Measurements from ENCODE around the gene RET. TPM values are rescaled to one million over a fixed set of nuclear protein-coding genes. Genes with fewer than 3 reads are reported as not detected.

RET gene
- total RNA-seq, 2 donors from 2014 or later: 1.9 to 3.3 TPM

DNA sequence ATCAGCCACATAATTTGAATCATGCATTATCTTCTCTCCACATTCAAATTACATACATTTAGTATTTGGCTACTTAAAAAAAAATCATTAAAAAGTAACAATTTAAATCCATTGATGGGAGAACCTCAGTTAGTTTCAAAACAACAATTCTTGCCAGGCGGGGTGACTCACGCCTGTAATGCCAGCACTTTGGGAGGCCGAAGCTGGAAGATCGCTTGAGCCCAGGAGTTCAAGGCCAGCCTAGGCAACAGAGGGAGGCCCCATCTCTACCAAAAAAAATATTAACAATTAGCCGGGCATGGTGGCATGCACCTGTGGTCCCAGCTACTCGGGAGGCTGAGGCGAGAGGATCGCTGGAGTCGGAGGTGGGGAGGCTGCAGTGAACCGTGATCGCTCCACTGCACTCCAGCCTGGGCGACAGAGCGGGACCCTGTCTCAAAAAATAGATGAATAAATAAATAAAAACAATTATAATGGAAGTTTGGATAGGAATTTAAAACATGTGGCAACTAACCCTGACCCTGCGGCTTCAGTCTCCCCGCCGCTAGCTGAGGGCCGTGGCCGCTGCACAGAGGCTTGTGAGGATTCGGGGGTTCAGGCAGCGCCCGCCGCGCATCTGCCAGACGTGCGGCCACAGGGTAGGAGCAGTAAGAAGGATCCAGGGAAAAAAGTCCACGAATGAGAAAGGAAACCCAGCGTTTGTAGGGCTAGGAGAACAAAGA is 60.3 kb downstream of the RET start:
- Histone ChIP-seq H3K27ac (peak overlapping the region; percentile 87), H3K4me1 (no peaks in the 10 kb centered on the region), H3K27me3 (no peaks in the 10 kb centered on the region), H3K4me3 (peak overlapping the region; percentile 62), H3K9me3 (no peaks in the 10 kb centered on the region), H3K9ac (ENCODE audit: low read depth in 2 of 2, low read length in 2 of 2) (peak overlapping the region; percentile 79 to 87), H3K36me3 (no peaks in the 10 kb centered on the region)
- no peak for DNase-seq
- TF ChIP-seq, protein P1, sequence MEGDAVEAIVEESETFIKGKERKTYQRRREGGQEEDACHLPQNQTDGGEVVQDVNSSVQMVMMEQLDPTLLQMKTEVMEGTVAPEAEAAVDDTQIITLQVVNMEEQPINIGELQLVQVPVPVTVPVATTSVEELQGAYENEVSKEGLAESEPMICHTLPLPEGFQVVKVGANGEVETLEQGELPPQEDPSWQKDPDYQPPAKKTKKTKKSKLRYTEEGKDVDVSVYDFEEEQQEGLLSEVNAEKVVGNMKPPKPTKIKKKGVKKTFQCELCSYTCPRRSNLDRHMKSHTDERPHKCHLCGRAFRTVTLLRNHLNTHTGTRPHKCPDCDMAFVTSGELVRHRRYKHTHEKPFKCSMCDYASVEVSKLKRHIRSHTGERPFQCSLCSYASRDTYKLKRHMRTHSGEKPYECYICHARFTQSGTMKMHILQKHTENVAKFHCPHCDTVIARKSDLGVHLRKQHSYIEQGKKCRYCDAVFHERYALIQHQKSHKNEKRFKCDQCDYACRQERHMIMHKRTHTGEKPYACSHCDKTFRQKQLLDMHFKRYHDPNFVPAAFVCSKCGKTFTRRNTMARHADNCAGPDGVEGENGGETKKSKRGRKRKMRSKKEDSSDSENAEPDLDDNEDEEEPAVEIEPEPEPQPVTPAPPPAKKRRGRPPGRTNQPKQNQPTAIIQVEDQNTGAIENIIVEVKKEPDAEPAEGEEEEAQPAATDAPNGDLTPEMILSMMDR (IDR thresholded peaks at IDR 0.05): no peak
- intact Hi-C loops (cut with DNase I): no loop called here

DNA sequence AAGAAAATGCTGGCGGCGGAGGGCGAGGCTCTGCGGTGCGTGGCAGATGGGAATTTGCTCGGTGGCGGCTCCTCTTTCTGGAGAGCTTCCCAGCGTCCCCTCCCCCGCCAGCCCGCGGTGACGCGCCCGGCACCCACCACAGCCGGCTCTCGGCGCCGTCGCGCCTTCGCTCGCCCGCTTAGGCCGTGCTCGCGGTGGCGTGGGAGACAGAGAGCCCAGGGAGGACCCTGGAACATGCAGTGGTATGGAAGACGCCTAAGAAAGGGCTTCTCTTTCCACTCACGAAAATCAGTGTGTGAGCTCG is 60.8 kb downstream of the RET start:
- no peaks in the 10 kb centered on the region for H3K4me1 ChIP-seq
- peak overlapping the region; percentile 62 for H3K4me3 ChIP-seq
- H3K27ac ChIP-seq: peak overlapping the region; percentile 87
- H3K27me3 ChIP-seq: no peaks in the 10 kb centered on the region
- no peaks in the 10 kb centered on the region for H3K9me3 ChIP-seq
- no peaks in the 10 kb centered on the region for H3K36me3 ChIP-seq
- TF ChIP-seq, protein P1 (IDR thresholded peaks at IDR 0.05): no peak
- intact Hi-C loops (cut with DNase I): no loop called here
- DNase-seq: peak; percentile 45
- peak overlapping the region; percentile 79 to 87 for H3K9ac ChIP-seq (ENCODE audit: low read depth in 2 of 2, low read length in 2 of 2)

DNA sequence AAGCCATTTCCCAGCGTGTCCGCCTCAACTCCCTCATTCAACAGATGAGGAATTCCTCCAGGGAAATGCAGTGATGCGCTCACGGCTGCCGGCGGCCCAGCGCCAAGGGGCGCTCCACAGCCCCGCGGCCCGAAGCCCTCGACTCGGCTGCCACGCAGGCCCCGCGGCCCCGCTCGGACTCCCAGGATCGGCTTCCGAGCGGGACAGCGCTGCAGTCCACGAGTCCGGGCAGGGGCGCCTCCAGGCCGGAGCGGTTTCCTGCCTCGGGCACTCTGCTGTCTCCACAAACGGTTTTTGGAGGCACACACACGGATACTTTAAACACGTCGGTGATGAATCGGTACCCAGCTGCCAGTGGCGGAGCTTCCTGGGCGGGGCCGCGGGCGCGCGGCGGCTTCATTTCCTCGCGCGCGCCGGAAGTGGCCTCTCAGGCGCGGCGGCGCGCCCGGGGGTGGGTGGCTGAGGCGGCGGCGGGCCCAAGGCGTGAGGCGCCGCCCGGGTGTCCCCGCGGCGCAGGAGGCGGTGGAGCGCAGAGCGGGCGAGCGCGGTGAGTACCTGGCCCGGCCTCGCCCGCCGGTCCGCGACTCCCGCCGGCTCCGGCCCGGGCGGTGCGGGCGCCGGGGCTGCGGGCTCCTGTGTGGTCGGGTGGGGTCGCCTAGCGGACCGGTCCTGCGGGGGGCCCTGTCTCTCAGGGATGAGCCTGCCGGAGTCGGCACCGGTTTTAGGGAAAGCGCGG is 61.3 kb downstream of the RET start, which contains the start of gene CSGALNACT2:
CSGALNACT2 (plus strand) TSS at position 425 of the 736 bp plus-strand sequence. CDS start 16,705 bp downstream, outside the sequence.
- Histone ChIP-seq H3K4me3 (peak within 1 kb of the TSS; percentile 62), H3K4me1 (no peaks in the 10 kb centered on the region)

DNA sequence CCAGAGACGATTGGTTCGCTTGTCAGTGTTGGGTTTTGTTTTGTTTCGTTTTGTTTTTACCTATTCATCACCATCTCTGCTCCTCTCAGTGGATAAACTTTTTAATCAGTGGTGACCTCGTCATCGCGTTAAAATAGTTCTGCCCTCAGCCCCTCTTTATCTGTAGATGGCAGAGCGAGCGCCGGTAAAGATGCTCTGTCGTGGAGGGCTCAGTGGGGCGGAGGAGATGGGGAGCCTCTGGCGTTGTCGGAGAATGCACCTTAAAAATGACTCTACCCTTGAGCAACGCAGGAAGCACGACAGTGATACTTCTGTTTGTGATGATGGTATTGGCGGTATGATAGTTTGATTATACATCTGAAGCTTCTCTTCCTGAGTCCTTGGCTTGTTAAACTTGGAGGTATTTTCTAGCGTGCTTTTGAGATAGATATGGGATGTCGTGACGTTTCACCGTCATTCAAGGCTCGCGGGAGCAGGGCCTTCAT is 61.9 kb downstream of the RET start:
- Histone ChIP-seq H3K27me3 (no peaks in the 10 kb centered on the region), H3K9ac (ENCODE audit: low read depth in 2 of 2, low read length in 2 of 2) (peak overlapping the region; percentile 78 to 79), H3K36me3 (no peaks in the 10 kb centered on the region), H3K9me3 (no peaks in the 10 kb centered on the region), H3K4me1 (no peaks in the 10 kb centered on the region), H3K27ac (peak overlapping the region; percentile 87), H3K4me3 (peak overlapping the region; percentile 62)
- TF ChIP-seq, protein P1 (IDR thresholded peaks at IDR 0.05): no peak
- DNase-seq: no peak
- intact Hi-C loops (cut with DNase I): no loop called here

More for the DNA sequence above, 61.3 kb downstream of the RET start, which contains the start of gene CSGALNACT2:
- H3K27ac ChIP-seq: peak within 1 kb of the TSS; percentile 87
- TF ChIP-seq, protein P1 (IDR thresholded peaks at IDR 0.05): no peak
- intact Hi-C loops (cut with DNase I): no loop called here
- H3K27me3 ChIP-seq: no peaks in the 10 kb centered on the region
- H3K9ac ChIP-seq (ENCODE audit: low read depth in 2 of 2, low read length in 2 of 2): peak within 1 kb of the TSS; percentile 79 to 87
- H3K9me3 ChIP-seq: no peaks in the 10 kb centered on the region
- DNase-seq: peak; percentile 87
- no peaks in the 10 kb centered on the region for H3K36me3 ChIP-seq

DNA sequence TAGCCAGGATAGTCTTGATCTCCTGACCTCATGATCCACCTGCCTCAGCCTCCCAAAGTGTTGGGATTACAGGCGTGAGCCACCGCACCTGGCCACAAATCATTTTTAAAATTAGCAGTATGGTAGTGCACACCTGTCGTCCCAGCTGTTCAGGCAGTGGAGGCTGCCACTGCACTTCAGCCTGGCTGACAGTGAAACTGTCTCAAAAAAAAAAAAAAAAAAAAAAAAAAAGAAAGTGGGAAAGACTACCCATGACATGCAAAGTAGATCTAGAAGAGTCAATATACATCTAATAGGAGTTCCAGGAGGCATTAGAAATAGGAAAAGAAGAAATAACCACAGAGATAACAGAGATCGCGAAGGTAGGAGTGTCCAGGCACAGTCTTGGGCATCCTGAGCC is 64.6 kb downstream of the RET start:
- no peak for DNase-seq
- H3K4me1 ChIP-seq: no peaks in the 10 kb centered on the region
- no peak overlapping the region for H3K9ac ChIP-seq (ENCODE audit: low read depth in 2 of 2, low read length in 2 of 2)
- no peaks in the 10 kb centered on the region for H3K9me3 ChIP-seq
- TF ChIP-seq, protein P1 (IDR thresholded peaks at IDR 0.05): no peak
- intact Hi-C loops (cut with DNase I): no loop called here
- no peaks in the 10 kb centered on the region for H3K27me3 ChIP-seq
- no peak overlapping the region for H3K4me3 ChIP-seq
- no peak overlapping the region for H3K27ac ChIP-seq
- no peaks in the 10 kb centered on the region for H3K36me3 ChIP-seq
